ENCODE data around the gene SULT2B1. TPM values are rescaled to one million over a fixed set of nuclear protein-coding genes. Genes with fewer than 3 reads are reported as not detected.

SULT2B1 gene
- total RNA-seq, 1 donor from 2014 or later: not detected

GRCh38 chr19:48603850-48604249 is 51.9 kb downstream of the SULT2B1 start:
- H3K4me3 Mint-ChIP-seq (ENCODE audit: low read depth): no peak overlapping the region
- H3K27me3 Mint-ChIP-seq: no peaks in the 10 kb centered on the region
- no peak for TF ChIP-seq CTCF (IDR thresholded peaks at IDR 0.05; ENCODE audit: unreplicated experiment)
- H3K9me3 Mint-ChIP-seq (ENCODE audit: low read depth): no peaks in the 10 kb centered on the region
- H3K4me1 Mint-ChIP-seq (ENCODE audit: low read depth): peaks cover 2% of the 10 kb centered on the region
- no peak for DNase-seq (ENCODE audit: low spot score, unreplicated experiment)
- H3K27ac Mint-ChIP-seq: no peak overlapping the region
- no peaks in the 10 kb centered on the region for H3K36me3 Mint-ChIP-seq (ENCODE audit: insufficient read depth)

- Mint-ChIP-seq H3K4me1 (ENCODE audit: low read depth) (peaks cover 2% of the 10 kb centered on the region), H3K36me3 (ENCODE audit: insufficient read depth) (no peaks in the 10 kb centered on the region), H3K27ac (no peak within 1 kb of the TSS), H3K4me3 (ENCODE audit: low read depth) (no peak within 1 kb of the TSS), H3K9me3 (ENCODE audit: low read depth) (no peaks in the 10 kb centered on the region), H3K27me3 (no peaks in the 10 kb centered on the region)
- DNase-seq (ENCODE audit: low spot score, unreplicated experiment): no peak
- TF ChIP-seq CTCF (IDR thresholded peaks at IDR 0.05; ENCODE audit: unreplicated experiment): no peak
Observed at GRCh38 chr19:48606463-48607358, 54.7 kb downstream of the SULT2B1 start, which contains the start of gene SPACA4. SPACA4 (plus strand) TSS chr19:48606742; CDS start chr19:48606979, 237 bp downstream.

- no peak for DNase-seq (ENCODE audit: low spot score, unreplicated experiment)
- H3K4me1 Mint-ChIP-seq (ENCODE audit: low read depth): peaks cover 2% of the 10 kb centered on the region
- no peaks in the 10 kb centered on the region for H3K27me3 Mint-ChIP-seq
- no peak overlapping the region for H3K27ac Mint-ChIP-seq
- no peak for TF ChIP-seq CTCF (IDR thresholded peaks at IDR 0.05; ENCODE audit: unreplicated experiment)
- H3K4me3 Mint-ChIP-seq (ENCODE audit: low read depth): no peak overlapping the region
- no peaks in the 10 kb centered on the region for H3K36me3 Mint-ChIP-seq (ENCODE audit: insufficient read depth)
- H3K9me3 Mint-ChIP-seq (ENCODE audit: low read depth): no peaks in the 10 kb centered on the region
Observed at GRCh38 chr19:48607359-48607755, 55.4 kb downstream of the SULT2B1 start.

GRCh38 chr19:48608798-48609263 is 56.9 kb downstream of the SULT2B1 start:
- no peak overlapping the region for H3K27ac Mint-ChIP-seq
- no peaks in the 10 kb centered on the region for H3K27me3 Mint-ChIP-seq
- H3K4me1 Mint-ChIP-seq (ENCODE audit: low read depth): peaks cover under 1% of the 10 kb centered on the region
- H3K36me3 Mint-ChIP-seq (ENCODE audit: insufficient read depth): no peaks in the 10 kb centered on the region
- no peak overlapping the region for H3K4me3 Mint-ChIP-seq (ENCODE audit: low read depth)
- peak; percentile 43 for TF ChIP-seq CTCF (IDR thresholded peaks at IDR 0.05; ENCODE audit: unreplicated experiment)
- no peaks in the 10 kb centered on the region for H3K9me3 Mint-ChIP-seq (ENCODE audit: low read depth)
- no peak for DNase-seq (ENCODE audit: low spot score, unreplicated experiment)

- Mint-ChIP-seq H3K9me3 (ENCODE audit: low read depth) (no peaks in the 10 kb centered on the region), H3K27me3 (no peaks in the 10 kb centered on the region), H3K27ac (no peak overlapping the region), H3K4me3 (ENCODE audit: low read depth) (no peak overlapping the region), H3K36me3 (ENCODE audit: insufficient read depth) (no peaks in the 10 kb centered on the region), H3K4me1 (ENCODE audit: low read depth) (peaks cover 5% of the 10 kb centered on the region)
- no peak for DNase-seq (ENCODE audit: low spot score, unreplicated experiment)
- no peak for TF ChIP-seq CTCF (IDR thresholded peaks at IDR 0.05; ENCODE audit: unreplicated experiment)
Observed at GRCh38 chr19:48609571-48610108, 57.7 kb downstream of the SULT2B1 start.

Measured in progenitor cell of endocrine pancreas (in vitro differentiated cells).